NB4 (cell line): ENCODE results near the gene ECM1.

Experiments used
- POLR2A ChIP-seq: IDR thresholded peaks from 2 replicates; pipeline ENCODE4 v1.6.1; 2011; ENCODE audit warnings: mild to moderate bottlenecking; ENCODE audit not compliant: insufficient read length; ENCODE audit errors: extremely low read depth
- TF ChIP-seq, protein P1 (sequence below): IDR thresholded peaks from one replicate; pipeline ENCODE4 v1.5.1; 2012; ENCODE audit warnings: low read depth, low read length

DNA sequence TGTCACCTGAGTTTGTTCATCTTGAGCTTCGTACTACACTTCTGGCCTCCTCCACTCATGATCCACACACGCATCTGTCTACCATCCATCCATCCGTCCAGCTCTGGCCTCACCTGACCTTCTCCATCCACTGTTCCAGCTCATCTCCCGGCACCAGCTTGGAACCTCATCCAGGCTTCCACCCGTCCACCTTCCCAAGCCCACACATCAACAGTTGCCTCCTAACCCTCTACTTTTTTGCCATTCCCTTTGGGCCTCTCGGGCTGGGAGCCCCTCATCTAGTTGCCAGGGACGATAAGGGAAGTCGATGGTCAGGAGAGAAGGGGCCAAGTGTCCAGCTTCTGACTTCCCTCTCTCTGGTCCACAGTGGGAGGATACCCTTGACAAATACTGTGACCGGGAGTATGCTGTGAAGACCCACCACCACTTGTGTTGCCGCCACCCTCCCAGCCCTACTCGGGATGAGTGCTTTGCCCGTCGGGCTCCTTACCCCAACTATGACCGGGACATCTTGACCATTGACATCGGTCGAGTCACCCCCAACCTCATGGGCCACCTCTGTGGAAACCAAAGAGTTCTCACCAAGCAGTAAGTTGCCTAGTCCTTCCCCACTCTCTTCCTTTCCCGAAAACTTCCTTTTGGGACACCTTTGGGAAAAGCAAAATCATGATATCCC lies 4.2 kb downstream of the ECM1 start:
- no peak for TF ChIP-seq POLR2A
- TF ChIP-seq, protein P1, sequence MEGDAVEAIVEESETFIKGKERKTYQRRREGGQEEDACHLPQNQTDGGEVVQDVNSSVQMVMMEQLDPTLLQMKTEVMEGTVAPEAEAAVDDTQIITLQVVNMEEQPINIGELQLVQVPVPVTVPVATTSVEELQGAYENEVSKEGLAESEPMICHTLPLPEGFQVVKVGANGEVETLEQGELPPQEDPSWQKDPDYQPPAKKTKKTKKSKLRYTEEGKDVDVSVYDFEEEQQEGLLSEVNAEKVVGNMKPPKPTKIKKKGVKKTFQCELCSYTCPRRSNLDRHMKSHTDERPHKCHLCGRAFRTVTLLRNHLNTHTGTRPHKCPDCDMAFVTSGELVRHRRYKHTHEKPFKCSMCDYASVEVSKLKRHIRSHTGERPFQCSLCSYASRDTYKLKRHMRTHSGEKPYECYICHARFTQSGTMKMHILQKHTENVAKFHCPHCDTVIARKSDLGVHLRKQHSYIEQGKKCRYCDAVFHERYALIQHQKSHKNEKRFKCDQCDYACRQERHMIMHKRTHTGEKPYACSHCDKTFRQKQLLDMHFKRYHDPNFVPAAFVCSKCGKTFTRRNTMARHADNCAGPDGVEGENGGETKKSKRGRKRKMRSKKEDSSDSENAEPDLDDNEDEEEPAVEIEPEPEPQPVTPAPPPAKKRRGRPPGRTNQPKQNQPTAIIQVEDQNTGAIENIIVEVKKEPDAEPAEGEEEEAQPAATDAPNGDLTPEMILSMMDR: no peak
